ENCODE results near the gene C12orf76.

Gene C12orf76

GRCh38 chr12:110084314-110085015 lies 36.1 kb upstream of the C12orf76 start:
- TF ChIP-seq CTCF (IDR thresholded peaks at IDR 0.05; ENCODE audit: borderline replicate concordance, control extremely low read depth, extremely low read depth, insufficient read depth, missing control alignments) = no peak
- in situ Hi-C loops (cut with MboI; ENCODE audit: low sequenced_read_pairs, unreplicated experiment) = no loop called here
- no peak for DNase-seq (ENCODE audit: low spot score)

DNA sequence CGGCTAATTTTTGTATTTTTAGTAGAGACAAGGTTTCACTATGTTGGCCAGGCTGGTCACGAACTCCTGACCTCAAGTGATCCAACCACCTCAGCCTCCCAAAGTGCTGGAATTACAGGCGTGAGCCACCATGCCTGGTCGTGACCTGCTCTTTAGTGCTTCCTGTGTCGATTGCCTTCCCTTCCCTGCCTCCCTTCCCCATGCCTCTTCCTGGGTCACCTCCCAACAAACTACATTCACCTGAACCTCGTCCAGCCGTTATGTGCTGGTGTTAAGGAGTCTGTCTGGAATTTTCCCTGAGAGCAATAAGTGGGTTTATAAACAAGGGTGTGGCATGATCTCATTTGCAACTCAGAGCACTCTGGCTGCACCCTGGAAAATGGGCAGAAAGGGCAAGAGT lies 32.1 kb upstream of the C12orf76 start:
- DNase-seq (ENCODE audit: low spot score) = no peak
- in situ Hi-C loops (cut with MboI; ENCODE audit: low sequenced_read_pairs, unreplicated experiment) = no loop called here
- no peak for TF ChIP-seq CTCF (IDR thresholded peaks at IDR 0.05; ENCODE audit: borderline replicate concordance, control extremely low read depth, extremely low read depth, insufficient read depth, missing control alignments)

- TF ChIP-seq CTCF (IDR thresholded peaks at IDR 0.05; ENCODE audit: borderline replicate concordance, control extremely low read depth, extremely low read depth, insufficient read depth, missing control alignments) = no peak
- in situ Hi-C loops (cut with MboI; ENCODE audit: low sequenced_read_pairs, unreplicated experiment) = no loop called here
- peak; percentile 79 for DNase-seq (ENCODE audit: low spot score)
Measured at GRCh38 chr12:110079477-110080400, 31.4 kb upstream of the C12orf76 start.

GRCh38 chr12:110077800-110078199 lies 29.5 kb upstream of the C12orf76 start:
- in situ Hi-C loops (cut with MboI; ENCODE audit: low sequenced_read_pairs, unreplicated experiment) = no loop called here
- DNase-seq (ENCODE audit: low spot score) = no peak
- TF ChIP-seq CTCF (IDR thresholded peaks at IDR 0.05; ENCODE audit: borderline replicate concordance, control extremely low read depth, extremely low read depth, insufficient read depth, missing control alignments) = no peak

DNA sequence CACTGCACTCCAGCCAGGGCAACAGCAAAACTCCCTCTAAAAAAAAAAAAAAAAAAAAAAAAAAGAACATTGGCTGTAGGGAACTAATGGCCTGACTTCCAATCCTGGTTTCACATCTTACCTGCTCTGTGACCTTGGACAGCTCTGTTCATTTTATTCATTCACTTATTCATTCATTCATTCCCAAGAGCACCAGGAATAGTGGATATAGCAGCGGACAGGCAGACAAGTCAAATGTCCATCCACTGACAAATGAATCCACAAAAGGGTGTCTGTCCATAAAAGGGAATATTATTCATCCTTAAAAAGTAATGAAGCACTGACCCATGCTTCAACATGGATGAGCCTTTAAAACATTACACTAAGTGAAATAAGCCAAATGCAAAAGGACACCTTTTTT lies 27.6 kb upstream of the C12orf76 start:
- no peak for TF ChIP-seq CTCF (IDR thresholded peaks at IDR 0.05; ENCODE audit: borderline replicate concordance, control extremely low read depth, extremely low read depth, insufficient read depth, missing control alignments)
- in situ Hi-C loops (cut with MboI; ENCODE audit: low sequenced_read_pairs, unreplicated experiment) = no loop called here
- DNase-seq (ENCODE audit: low spot score) = no peak

DNA sequence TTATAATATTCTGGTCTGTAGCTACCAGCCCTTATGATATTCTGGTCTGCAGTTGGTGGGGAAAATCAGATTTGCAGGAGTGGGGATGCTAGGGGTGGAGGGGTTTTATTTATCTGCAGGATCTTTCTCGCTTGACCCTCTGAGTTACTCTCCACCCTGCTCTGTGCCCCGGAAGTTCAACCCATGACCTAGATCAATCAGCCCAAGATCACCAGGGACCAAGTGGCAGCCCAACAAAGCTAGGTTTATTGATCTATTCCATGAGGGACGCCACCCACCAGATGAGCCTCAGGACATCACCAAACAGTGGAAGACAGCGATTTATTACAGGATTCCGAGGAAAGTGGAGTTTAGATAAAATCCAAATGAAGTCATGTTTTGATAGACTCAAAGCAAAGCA lies 25.8 kb upstream of the C12orf76 start:
- in situ Hi-C loops (cut with MboI; ENCODE audit: low sequenced_read_pairs, unreplicated experiment) = no loop called here
- TF ChIP-seq CTCF (IDR thresholded peaks at IDR 0.05; ENCODE audit: borderline replicate concordance, control extremely low read depth, extremely low read depth, insufficient read depth, missing control alignments) = no peak
- DNase-seq (ENCODE audit: low spot score) = no peak
